Measurements from ENCODE around the gene NOCT.

GRCh38 chr4:138983690-138984089, 31.9 kb upstream of the NOCT start:
- no peak for TF ChIP-seq ZFX (IDR thresholded peaks at IDR 0.05; ENCODE audit: borderline replicate concordance)
- no peak for TF ChIP-seq CTCF (IDR thresholded peaks at IDR 0.05)

All from 22Rv1 (cell line).